Upper lobe of left lung (tissue), 6 donors: ENCODE measurements around the gene MACROH2A2. TPM values are rescaled to one million over a fixed set of nuclear protein-coding genes. Genes with fewer than 3 reads are reported as not detected.

Experiments used
- ATAC-seq, 2 donors: fragments of 200-7000 bp; cut with Tn5 transposase; one replicate each; pipeline ENCODE4 v1.9.1; 2022; ENCODE audit warnings: mild to moderate bottlenecking in 2 of 2, moderate library complexity in 2 of 2; ENCODE audit not compliant: low FRiP score in 2 of 2
- DNase-seq, 2 donors: peaks; one replicate each; pipeline ENCODE4 v3.0.0-alpha.2; 2019 to 2020
- H3K27ac ChIP-seq, 4 donors: fragments of 200-600 bp; sonication (generic); one replicate each; pipeline ENCODE4 v1.5.1; 2016 to 2019
- H3K27me3 ChIP-seq, 4 donors: fragments of 200-600 bp; sonication (generic); one replicate each; pipeline ENCODE4 v1.5.1; 2017 to 2019
- H3K36me3 ChIP-seq, 4 donors: fragments of 200-600 bp; sonication (generic); one replicate each; pipeline ENCODE4 v1.5.1; 2016 to 2019
- H3K4me1 ChIP-seq, 4 donors: fragments of 200-600 bp; sonication (generic); one replicate each; pipeline ENCODE4 v1.5.1; 2018 to 2019
- H3K4me3 ChIP-seq, 4 donors: fragments of 200-600 bp; sonication (generic); one replicate each; pipeline ENCODE4 v1.5.1; 2017 to 2019; ENCODE audit warnings: mild to moderate bottlenecking in 2 of 4, moderate library complexity in 1 of 4
- H3K9me3 ChIP-seq, 4 donors: fragments of 200-600 bp; sonication (generic); one replicate each; pipeline ENCODE4 v1.5.1; 2018 to 2019
- CTCF ChIP-seq, 6 experiments: fragments of 450-650 bp in 4 of 6; fragments of 200-600 bp in 2 of 6; sonication (generic) in 2 of 6; IDR thresholded peaks; one replicate each; pipeline ENCODE4 v1.5.1; 2016 to 2019; ENCODE audit warnings: antibody characterized with exemption in 6 of 6
- EP300 ChIP-seq, 4 donors: sonication (generic); formaldehyde crosslinking; IDR thresholded peaks; one replicate each; pipeline ENCODE4 v1.5.1; 2017; ENCODE audit warnings: antibody characterized with exemption in 4 of 4, control low read depth in 2 of 4
- POLR2A ChIP-seq, 4 donors: fragments of 450-650 bp; IDR thresholded peaks; one replicate each; pipeline ENCODE4 v1.5.1; 2016 to 2017; ENCODE audit warnings: antibody characterized with exemption in 4 of 4, mild to moderate bottlenecking in 2 of 4
- POLR2AphosphoS5 ChIP-seq, 2 donors: sonication (generic); formaldehyde crosslinking; IDR thresholded peaks; one replicate each; pipeline ENCODE4 v1.5.1; 2017; ENCODE audit warnings: antibody characterized with exemption in 2 of 2
- WGBS, 2 donors: methylation state at CpG; one replicate each; pipeline ENCODE4 v1.1.5; 2017 to 2018; 5-methylcytosine and 5-hydroxymethylcytosine counted together
- total RNA-seq, 6 donors: library from RNA; depleted of rRNA in 4 of 6; stranded (reverse); fragments of >200 nt in 4 of 6; gene quantifications; one replicate each; pipeline versions ENCODE4 v1.1.0 to v1.2.1, GENCODE V29; 2016 to 2021
- donor health status: DM: no; HTN: no; CAD: no; lungs with moderate emphysema.
- donor health status: DM: no; HTN: yes; CAD: no; lungs with severe emphysema.

The MACROH2A2 gene
- total RNA-seq, 6 donors from 2014 or later = 5.2 to 10.9 (median 7.1) TPM

GRCh38 chr10:70085975-70086613 lies 33.4 kb downstream of the MACROH2A2 start:
- WGBS, 2 donors = 82 to 94% methylated on average over 3 of the region's 3 CpGs
- no peak for DNase-seq
- no peaks in the 10 kb centered on the region for H3K36me3 ChIP-seq
- no peak overlapping the region for H3K4me3 ChIP-seq
- no peaks in the 10 kb centered on the region for H3K9me3 ChIP-seq
- TF ChIP-seq POLR2A (IDR thresholded peaks at IDR 0.05) (no peak), EP300 (IDR thresholded peaks at IDR 0.05) (no peak), POLR2AphosphoS5 (IDR thresholded peaks at IDR 0.05) (no peak), CTCF (IDR thresholded peaks at IDR 0.05) (no peak)
- H3K27ac ChIP-seq = no peak overlapping the region
- H3K27me3 ChIP-seq = no peaks in the 10 kb centered on the region
- ATAC-seq = no peak
- no peaks in the 10 kb centered on the region for H3K4me1 ChIP-seq

GRCh38 chr10:70087616-70088307 lies 35.1 kb downstream of the MACROH2A2 start:
- 84 to 90% methylated on average over 15 of the region's 15 CpGs for WGBS, 2 donors
- Histone ChIP-seq H3K9me3 (no peaks in the 10 kb centered on the region), H3K4me1 (no peaks in the 10 kb centered on the region), H3K27me3 (no peaks in the 10 kb centered on the region), H3K36me3 (no peaks in the 10 kb centered on the region), H3K4me3 (no peak overlapping the region), H3K27ac (no peak overlapping the region)
- ATAC-seq (no peak), DNase-seq (no peak)
- TF ChIP-seq CTCF (IDR thresholded peaks at IDR 0.05) (no peak), EP300 (IDR thresholded peaks at IDR 0.05) (no peak), POLR2AphosphoS5 (IDR thresholded peaks at IDR 0.05) (no peak), POLR2A (IDR thresholded peaks at IDR 0.05) (no peak)

- TF ChIP-seq CTCF (IDR thresholded peaks at IDR 0.05) (no peak), POLR2A (IDR thresholded peaks at IDR 0.05) (no peak), EP300 (IDR thresholded peaks at IDR 0.05) (no peak), POLR2AphosphoS5 (IDR thresholded peaks at IDR 0.05) (no peak)
- Histone ChIP-seq H3K4me3 (no peak overlapping the region), H3K9me3 (no peaks in the 10 kb centered on the region), H3K27me3 (no peaks in the 10 kb centered on the region), H3K36me3 (no peaks in the 10 kb centered on the region), H3K27ac (no peak overlapping the region), H3K4me1 (no peaks in the 10 kb centered on the region)
- WGBS, 2 donors = 67 to 82% methylated on average over 3 of the region's 3 CpGs
- ATAC-seq = no peak
- no peak for DNase-seq
Observed at GRCh38 chr10:70088308-70088698, 35.7 kb downstream of the MACROH2A2 start.

GRCh38 chr10:70090013-70090412 lies 37.4 kb downstream of the MACROH2A2 start:
- ATAC-seq (no peak), DNase-seq (no peak)
- Histone ChIP-seq H3K27me3 (no peaks in the 10 kb centered on the region), H3K27ac (no peak overlapping the region), H3K4me3 (no peak overlapping the region), H3K9me3 (no peaks in the 10 kb centered on the region), H3K4me1 (no peaks in the 10 kb centered on the region), H3K36me3 (no peaks in the 10 kb centered on the region)
- 96 to 97% methylated on average over 8 of the region's 8 CpGs for WGBS, 2 donors
- TF ChIP-seq CTCF (IDR thresholded peaks at IDR 0.05) (no peak), POLR2AphosphoS5 (IDR thresholded peaks at IDR 0.05) (no peak), EP300 (IDR thresholded peaks at IDR 0.05) (no peak), POLR2A (IDR thresholded peaks at IDR 0.05) (no peak)
